ENCODE measurements around the gene EEIG1.

GRCh38 chr9:127980060-127980705 is 606 bp downstream of the EEIG1 start:
- TF ChIP-seq CTCF (conservative IDR thresholded peaks at IDR 0.05; ENCODE audit: low read length) (no peak), EZH2phosphoT487 (IDR thresholded peaks at IDR 0.05; ENCODE audit: borderline replicate concordance) (no peak)
